Thoracic aorta (tissue), 2 donors: Measurements from ENCODE around the gene UPK3A. TPM values are rescaled to one million over a fixed set of nuclear protein-coding genes. Genes with fewer than 3 reads are reported as not detected.

Source experiments
- ATAC-seq: fragments of 150-250 bp; one replicate; pipeline ENCODE4 v1.8.0; 2017; ENCODE audit warnings: low read depth; ENCODE audit not compliant: insufficient number of reproducible peaks, low FRiP score
- DNase-seq: peaks from one replicate; pipeline ENCODE4 v3.0.0-alpha.2; 2020; ENCODE audit warnings: low spot score
- H3K27ac ChIP-seq, 2 donors: fragments of 200-600 bp; sonication (generic); 1 replicate in 1 of 2; 2 replicates in 1 of 2; pipeline ENCODE4 v1.5.1; 2016; ENCODE audit warnings: mild to moderate bottlenecking in 2 of 2, moderate library complexity in 2 of 2
- H3K27me3 ChIP-seq: fragments of 200-600 bp; sonication (generic); replicated peaks from 2 replicates; pipeline ENCODE4 v1.6.0; 2016; ENCODE audit warnings: mild to moderate bottlenecking; ENCODE audit not compliant: insufficient read depth
- H3K36me3 ChIP-seq: fragments of 200-600 bp; sonication (generic); one replicate; pipeline ENCODE4 v1.5.1; 2016
- H3K4me1 ChIP-seq, 2 donors: fragments of 200-600 bp; sonication (generic); 1 replicate in 1 of 2; 2 replicates in 1 of 2; pipeline versions ENCODE4 v1.5.1 to v1.6.0; 2016; ENCODE audit warnings: low read depth in 2 of 2, mild to moderate bottlenecking in 1 of 2; ENCODE audit not compliant: control insufficient read depth in 1 of 2
- H3K4me3 ChIP-seq: fragments of 200-600 bp; sonication (generic); 2 replicates; pipeline ENCODE4 v1.5.1; 2016; ENCODE audit warnings: mild to moderate bottlenecking
- H3K9me3 ChIP-seq: fragments of 200-600 bp; sonication (generic); 2 replicates; pipeline ENCODE4 v1.5.1; 2016
- total RNA-seq, 2 donors: library from RNA; depleted of rRNA; stranded (reverse); fragments of >200 nt; gene quantifications; one replicate each; pipeline versions ENCODE4 v1.1.0 to v1.2.3, GENCODE V29; 2016
- TF ChIP-seq, protein P1 (sequence below): fragments of 200-600 bp; sonication (generic); IDR thresholded peaks from one replicate; pipeline ENCODE4 v1.5.1; 2019; ENCODE audit warnings: antibody characterized with exemption

Gene UPK3A
- total RNA-seq, 2 donors from 2014 or later = not detected

DNA sequence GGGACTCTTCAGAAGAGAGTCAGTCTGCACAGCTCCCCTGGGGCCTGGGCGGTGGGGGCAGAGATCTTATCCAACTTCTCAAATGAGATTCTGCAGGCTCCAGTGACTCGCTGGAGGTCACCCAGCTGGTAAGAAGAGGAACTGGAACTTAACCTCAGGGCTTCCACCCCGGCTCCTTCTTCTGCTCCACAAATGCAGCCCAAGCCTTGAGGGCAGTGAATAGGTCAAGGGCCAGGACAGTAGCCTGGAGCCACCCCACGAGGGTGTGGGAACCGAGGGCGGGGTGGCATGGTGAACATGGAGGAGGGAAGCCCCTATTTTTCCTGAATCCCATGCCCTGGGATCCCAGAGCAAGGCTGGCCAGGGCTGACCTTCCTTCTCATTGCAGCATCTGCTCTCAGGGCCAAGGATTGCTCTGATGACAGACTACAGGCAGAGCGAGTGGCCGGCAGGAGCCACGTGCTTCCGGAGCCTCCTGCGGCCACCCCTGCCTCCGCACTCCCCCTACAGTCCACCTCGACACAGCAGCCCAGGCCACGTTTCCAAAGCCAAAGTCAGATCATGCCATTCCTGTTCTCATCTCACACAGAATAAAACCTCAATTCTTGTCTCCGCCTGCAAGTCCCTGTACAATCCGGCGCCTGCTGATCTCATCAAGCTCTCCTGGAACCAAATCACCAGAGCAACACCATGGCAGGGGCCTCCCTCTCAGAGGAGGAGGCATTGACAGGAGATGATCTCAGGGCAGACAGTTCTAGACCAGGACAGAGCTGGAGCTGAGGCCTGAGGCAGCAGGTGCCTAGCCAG, 21.1 kb upstream of the UPK3A start:
- TF ChIP-seq, protein P1, sequence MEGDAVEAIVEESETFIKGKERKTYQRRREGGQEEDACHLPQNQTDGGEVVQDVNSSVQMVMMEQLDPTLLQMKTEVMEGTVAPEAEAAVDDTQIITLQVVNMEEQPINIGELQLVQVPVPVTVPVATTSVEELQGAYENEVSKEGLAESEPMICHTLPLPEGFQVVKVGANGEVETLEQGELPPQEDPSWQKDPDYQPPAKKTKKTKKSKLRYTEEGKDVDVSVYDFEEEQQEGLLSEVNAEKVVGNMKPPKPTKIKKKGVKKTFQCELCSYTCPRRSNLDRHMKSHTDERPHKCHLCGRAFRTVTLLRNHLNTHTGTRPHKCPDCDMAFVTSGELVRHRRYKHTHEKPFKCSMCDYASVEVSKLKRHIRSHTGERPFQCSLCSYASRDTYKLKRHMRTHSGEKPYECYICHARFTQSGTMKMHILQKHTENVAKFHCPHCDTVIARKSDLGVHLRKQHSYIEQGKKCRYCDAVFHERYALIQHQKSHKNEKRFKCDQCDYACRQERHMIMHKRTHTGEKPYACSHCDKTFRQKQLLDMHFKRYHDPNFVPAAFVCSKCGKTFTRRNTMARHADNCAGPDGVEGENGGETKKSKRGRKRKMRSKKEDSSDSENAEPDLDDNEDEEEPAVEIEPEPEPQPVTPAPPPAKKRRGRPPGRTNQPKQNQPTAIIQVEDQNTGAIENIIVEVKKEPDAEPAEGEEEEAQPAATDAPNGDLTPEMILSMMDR = peak; percentile 74
- Histone ChIP-seq H3K27me3 (no peaks in the 10 kb centered on the region), H3K9me3 (no peaks in the 10 kb centered on the region), H3K4me3 (no peak overlapping the region), H3K27ac (no peak overlapping the region), H3K4me1 (peaks cover 0 to 11% of the 10 kb centered on the region in 2 donors), H3K36me3 (no peaks in the 10 kb centered on the region)
- peak; percentile 48 for ATAC-seq
- no peak for DNase-seq

DNA sequence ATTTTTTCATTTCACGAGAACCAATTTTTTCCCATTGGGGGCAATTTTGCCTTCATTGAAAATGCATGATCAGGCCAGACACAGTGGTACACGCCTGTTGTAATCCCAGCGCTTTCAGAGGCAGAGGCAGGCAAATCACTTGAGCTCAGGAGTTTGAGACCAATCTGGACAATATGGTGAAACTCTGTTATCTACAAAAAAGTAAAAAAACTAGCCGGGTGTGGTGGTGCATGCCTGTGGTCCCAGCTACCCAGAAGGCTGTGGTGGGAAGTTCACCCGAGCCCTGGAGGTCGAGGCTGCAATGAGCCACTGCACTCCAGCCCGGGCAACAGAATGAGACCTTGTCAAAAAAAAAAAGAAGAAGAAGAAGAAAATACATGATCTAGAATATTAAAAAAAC, 19.2 kb upstream of the UPK3A start:
- no peaks in the 10 kb centered on the region for H3K9me3 ChIP-seq
- no peak overlapping the region for H3K4me3 ChIP-seq
- peaks cover 0 to 24% of the 10 kb centered on the region in 2 donors for H3K4me1 ChIP-seq
- H3K27ac ChIP-seq = no peak overlapping the region
- TF ChIP-seq, protein P1 = no peak
- H3K27me3 ChIP-seq = no peaks in the 10 kb centered on the region
- DNase-seq = no peak
- H3K36me3 ChIP-seq = no peaks in the 10 kb centered on the region
- ATAC-seq = no peak

DNA sequence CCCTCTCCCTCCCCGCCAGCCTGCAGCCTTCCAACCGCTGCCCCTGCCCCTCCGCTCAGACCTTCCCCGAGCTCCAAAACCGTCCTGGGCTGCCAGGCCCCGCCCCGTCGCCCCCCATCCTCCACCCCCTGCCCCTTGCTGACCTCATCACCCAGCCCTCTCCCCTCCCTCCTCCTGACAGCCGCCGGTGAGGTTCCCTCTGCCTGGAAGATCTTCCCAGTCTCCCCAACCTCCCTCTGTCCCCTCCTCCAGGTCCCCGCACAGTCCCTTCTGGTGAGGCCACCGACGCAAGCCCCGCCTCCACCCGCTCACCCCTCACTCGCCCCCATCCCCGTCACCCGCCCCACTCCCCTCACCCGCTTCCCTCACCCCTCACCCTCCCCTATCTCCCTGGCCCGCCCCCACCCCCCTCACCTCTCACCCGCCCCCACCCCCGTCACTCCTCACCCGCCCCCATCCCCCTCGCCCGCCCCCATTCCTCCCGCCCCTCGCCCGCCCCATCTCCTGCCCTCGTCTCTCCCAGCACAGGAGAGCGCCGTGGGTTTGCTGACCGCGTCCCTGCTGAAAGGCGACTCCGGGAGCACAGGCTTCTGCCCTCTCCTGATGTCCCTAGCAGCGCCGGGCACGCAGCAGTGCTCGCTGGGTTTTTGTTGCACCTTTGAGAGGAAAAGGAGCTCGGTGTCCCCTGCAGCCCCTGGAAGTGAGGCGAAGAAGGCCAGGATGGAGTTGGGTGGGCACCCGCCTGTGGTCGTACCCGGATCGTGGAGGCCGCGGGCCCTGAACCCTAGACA, 16.4 kb upstream of the UPK3A start:
- ATAC-seq (no peak), DNase-seq (no peak)
- Histone ChIP-seq H3K36me3 (no peaks in the 10 kb centered on the region), H3K27ac (peak overlapping the region in 1 of 2 donors; percentile 50), H3K9me3 (no peaks in the 10 kb centered on the region), H3K4me3 (peak overlapping the region; percentile 87), H3K27me3 (no peaks in the 10 kb centered on the region), H3K4me1 (peaks cover 8 to 44% of the 10 kb centered on the region in 2 donors)
- TF ChIP-seq, protein P1 = no peak

DNA sequence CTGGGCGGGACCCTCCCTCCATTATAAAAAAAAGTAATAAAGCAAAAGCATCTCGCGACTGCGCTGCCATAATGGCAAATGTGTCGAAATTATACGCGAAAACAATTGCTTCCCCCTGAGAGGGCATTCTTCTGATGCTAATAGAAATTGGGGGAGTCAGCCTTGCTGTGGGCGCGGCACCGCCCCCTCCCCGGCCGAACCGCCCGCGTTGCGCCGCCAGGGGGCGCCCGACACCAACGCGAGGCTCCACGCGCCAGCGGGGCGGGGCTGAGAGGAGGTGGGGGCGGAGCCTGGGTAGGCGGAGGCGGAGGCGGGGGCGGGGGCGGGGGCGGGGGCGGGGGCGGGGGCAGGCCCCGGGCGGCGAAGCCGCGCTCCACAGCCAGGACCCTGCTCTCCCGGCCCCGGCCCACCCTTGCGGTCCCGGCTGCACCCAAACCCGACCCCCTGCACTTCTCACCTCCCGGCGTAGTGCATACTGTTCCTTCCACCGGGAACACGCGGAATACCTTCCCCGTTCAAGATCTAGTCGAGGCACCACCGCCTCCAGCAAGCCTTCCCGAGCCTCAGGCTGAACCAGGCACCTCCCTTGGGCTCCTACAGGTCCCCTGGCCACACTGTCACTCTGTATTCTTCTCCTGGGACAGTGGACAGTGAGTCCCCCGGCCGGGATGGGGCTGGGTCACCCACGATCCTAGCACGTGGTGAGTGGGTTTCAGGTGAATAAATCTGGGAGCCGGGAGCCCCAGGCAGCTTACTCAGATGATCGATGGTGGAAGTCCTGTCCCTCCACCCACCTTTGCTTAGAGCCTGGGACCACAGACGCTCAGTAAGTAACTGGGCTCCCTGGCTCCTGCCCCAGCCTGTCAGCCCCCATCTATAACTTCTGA, 15.5 kb upstream of the UPK3A start:
- DNase-seq = no peak
- peak overlapping the region; percentile 87 for H3K4me3 ChIP-seq
- ATAC-seq = no peak
- peak overlapping the region; percentile 16 to 90 for H3K27ac ChIP-seq
- no peaks in the 10 kb centered on the region for H3K36me3 ChIP-seq
- H3K4me1 ChIP-seq = peaks cover 8 to 37% of the 10 kb centered on the region in 2 donors
- no peaks in the 10 kb centered on the region for H3K9me3 ChIP-seq
- H3K27me3 ChIP-seq = no peaks in the 10 kb centered on the region
- TF ChIP-seq, protein P1 = peak; percentile 93
